Heart left ventricle (tissue), 16 donors: ENCODE measurements around the gene ASPG. TPM values are rescaled to one million over a fixed set of nuclear protein-coding genes. Genes with fewer than 3 reads are reported as not detected.

Experiments
- ATAC-seq, 4 donors: fragments of 200-7000 bp; cut with Tn5 transposase; one replicate each; pipeline ENCODE4 v1.9.1; 2020 to 2022; ENCODE audit warnings: moderate library complexity in 4 of 4, mild to moderate bottlenecking in 3 of 4, moderate number of reproducible peaks in 1 of 4
- DNase-seq, 5 donors: peaks; one replicate each; pipeline ENCODE4 v3.0.0-alpha.2; 2020
- H3K27ac ChIP-seq, 12 donors: fragments of 200-600 bp; sonication (generic) in 4 of 12; one replicate each; pipeline versions ENCODE4 v1.5.0 to v1.8.0; 2016 to 2022; ENCODE audit warnings: mild to moderate bottlenecking in 2 of 12
- H3K27me3 ChIP-seq, 9 donors: fragments of 200-600 bp; sonication (generic) in 2 of 9; one replicate each; pipeline versions ENCODE4 v1.5.1 to v1.8.0; 2016 to 2022; ENCODE audit warnings: mild to moderate bottlenecking in 3 of 9
- H3K36me3 ChIP-seq, 9 donors: fragments of 200-600 bp; sonication (generic) in 2 of 9; one replicate each; pipeline versions ENCODE4 v1.5.0 to v1.8.0; 2018 to 2022; ENCODE audit warnings: mild to moderate bottlenecking in 2 of 9
- H3K4me1 ChIP-seq, 12 donors: fragments of 200-600 bp; sonication (generic) in 4 of 12; one replicate each; pipeline versions ENCODE4 v1.5.0 to v1.8.0; 2016 to 2022; ENCODE audit warnings: mild to moderate bottlenecking in 3 of 12
- H3K4me3 ChIP-seq, 12 donors: fragments of 200-600 bp; sonication (generic) in 4 of 12; one replicate each; pipeline versions ENCODE4 v1.5.0 to v1.8.0; 2017 to 2022; ENCODE audit warnings: mild to moderate bottlenecking in 9 of 12, moderate library complexity in 4 of 12
- H3K9me3 ChIP-seq, 12 donors: fragments of 200-600 bp; sonication (generic) in 4 of 12; one replicate each; pipeline versions ENCODE4 v1.5.0 to v1.8.0; 2016 to 2022; ENCODE audit warnings: mild to moderate bottlenecking in 1 of 12
- POLR2A ChIP-seq, 2 donors: fragments of 450-650 bp; IDR thresholded peaks; one replicate each; pipeline ENCODE4 v1.6.1; 2017; ENCODE audit warnings: antibody characterized with exemption in 2 of 2, mild to moderate bottlenecking in 2 of 2, moderate library complexity in 2 of 2
- WGBS, 4 donors: extraction: QIAGEN DNeasy Blood & Tissue Kit in 2 of 4; methylation state at CpG; one replicate each; pipeline versions ENCODE4 v1.1.5 to v1.1.7; 2013 to 2018; 5-methylcytosine and 5-hydroxymethylcytosine counted together
- intact Hi-C, 10 donors: fragments of 100-400 bp; cut with DNase I; formaldehyde crosslinking; loops; one replicate each; pipeline versions ENCODE4 v1.11.1 to v1.14.2; 2022
- polyA plus RNA-seq, 2 donors: library from polyadenylated mRNA; stranded (reverse); fragments of 200-250 nt; gene quantifications; one replicate each; pipeline ENCODE4 v1.2.3, GENCODE V29; 2013
- total RNA-seq, 9 donors: library from RNA; depleted of rRNA in 2 of 9; stranded (reverse); fragments of >200 nt in 2 of 9; fragmentation: NEBNext Ultra II Directional in 3 of 9; extraction: Animal tissue kit (Norgen Biotek cat#: 25700) in 3 of 9; gene quantifications; one replicate each; pipeline versions ENCODE4 v1.1.0 to v1.2.4, GENCODE V29; 2016 to 2023
- TF ChIP-seq, protein P1 (sequence below), 12 donors: fragments of 200-600 bp; sonication (generic) in 4 of 12; IDR thresholded peaks; one replicate each; pipeline versions ENCODE4 v1.5.0 to v1.8.0; 2018 to 2022; ENCODE audit warnings: antibody characterized with exemption in 12 of 12, mild to moderate bottlenecking in 5 of 12
- donor health status: ischemic (EF 13 %, LVEDD 7.1; RV severe dilation, severe dysfunction).
- donor health status: healthy with polysubstance abuse.
- donor health status: DM: no; HTN: yes; CAD: no.
- donor health status: DM: no; HTN: no; CAD: no.
- donor health status: ischemic (EF 25% LVEDD 6.9; RV normal size, moderate dysfunction).
- donor health status: ischemic (EF 25% LVEDD 5.7; RV mildly dilated, moderate dysfunction).
- donor health status: healthy.
- donor health status: DM: yes; HTN: yes; CAD: no.
- donor health status: ischemic (EF 35%, LVEDD 5.7; RV mildly dilated, moderate dysfunction).
- donor health status: nonischemic (EF 11% LVEDD 7.7; RV severe dilation, severe dysfunction).
- donor health status: DM: yes; HTN: yes; CAD: no.
- donor health status: PGD.
- donor health status: ischemic (EF 29% LVEDD 5.4; RV normal size, mild dysfunction).
- donor health status: nonischemic (EF 23%, LVEDD 6.1; RV moderate dilation, normal function).

Gene ASPG
- total and polyA plus RNA-seq, 11 donors, result 3.2 to 54.6 (median 16.3) TPM

GRCh38 chr14:104090071-104090748, 4.7 kb downstream of the ASPG start:
- DNase-seq, result peak in 1 of 5 donors; percentile 24
- no peak for ATAC-seq
- 90 to 93% (median 92%) methylated on average over 19 to 20 of the region's 20 CpGs for WGBS, 4 donors

DNA sequence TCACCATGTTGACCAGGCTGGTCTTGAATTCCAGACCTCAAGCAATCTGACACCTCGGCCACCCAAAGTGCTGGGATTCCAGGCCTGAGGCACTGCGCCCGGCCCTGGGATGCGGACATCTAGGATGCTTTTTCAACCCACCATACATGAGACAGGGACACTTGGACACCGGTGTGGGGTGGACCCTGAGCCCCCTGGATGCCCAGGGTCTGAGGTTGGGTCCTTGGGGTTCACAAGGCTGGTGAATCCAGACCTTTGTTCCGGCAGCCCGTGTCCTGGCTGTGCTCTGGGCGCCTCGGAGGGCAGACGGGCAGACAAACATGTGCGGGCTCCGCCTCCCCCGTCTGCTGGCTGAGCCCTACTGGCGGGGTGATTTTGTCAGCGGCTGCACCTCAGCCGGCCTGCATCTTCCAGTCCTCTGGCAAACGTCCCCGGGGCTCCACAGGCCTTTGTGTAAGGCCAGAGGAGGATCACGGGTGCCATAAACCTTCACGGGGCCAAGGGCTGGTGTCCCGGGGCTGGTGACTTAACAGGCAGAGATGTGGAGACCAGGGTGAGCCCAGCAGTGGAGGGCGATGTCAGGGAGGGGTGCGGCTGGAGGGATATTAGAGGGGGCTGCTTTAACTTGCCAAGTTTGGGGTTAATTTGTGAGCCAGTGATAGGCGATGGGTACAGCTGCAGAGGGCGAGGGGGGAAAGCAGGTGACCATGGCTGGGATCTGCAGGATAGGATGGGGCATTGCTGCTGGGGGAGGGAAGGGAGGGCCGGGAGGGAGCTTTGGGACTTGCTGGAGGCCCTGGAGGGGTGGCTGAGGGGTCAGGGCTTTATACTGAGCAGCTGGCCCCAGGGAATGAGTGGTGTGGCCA, 5.8 kb downstream of the ASPG start:
- intact Hi-C loops, result loop anchor here in 2 of 10 donors (5.0 kb wide), 3 partner anchors 41 to 551 kb away; no protein-coding TSS in a partner anchor
- H3K27me3 ChIP-seq, result peaks cover 0 to 21% (median 6%) of the 10 kb centered on the region in 9 donors
- 52 to 63% (median 61%) methylated on average over 15 to 26 of the region's 26 CpGs for WGBS, 4 donors
- peak in 3 of 5 donors; percentile 59 to 65 (median 61) for DNase-seq
- peaks cover 0 to 5% (median 0%) of the 10 kb centered on the region in 12 donors for H3K9me3 ChIP-seq
- H3K27ac ChIP-seq, result no peak overlapping the region
- no peak for TF ChIP-seq POLR2A (IDR thresholded peaks at IDR 0.05)
- TF ChIP-seq, protein P1, sequence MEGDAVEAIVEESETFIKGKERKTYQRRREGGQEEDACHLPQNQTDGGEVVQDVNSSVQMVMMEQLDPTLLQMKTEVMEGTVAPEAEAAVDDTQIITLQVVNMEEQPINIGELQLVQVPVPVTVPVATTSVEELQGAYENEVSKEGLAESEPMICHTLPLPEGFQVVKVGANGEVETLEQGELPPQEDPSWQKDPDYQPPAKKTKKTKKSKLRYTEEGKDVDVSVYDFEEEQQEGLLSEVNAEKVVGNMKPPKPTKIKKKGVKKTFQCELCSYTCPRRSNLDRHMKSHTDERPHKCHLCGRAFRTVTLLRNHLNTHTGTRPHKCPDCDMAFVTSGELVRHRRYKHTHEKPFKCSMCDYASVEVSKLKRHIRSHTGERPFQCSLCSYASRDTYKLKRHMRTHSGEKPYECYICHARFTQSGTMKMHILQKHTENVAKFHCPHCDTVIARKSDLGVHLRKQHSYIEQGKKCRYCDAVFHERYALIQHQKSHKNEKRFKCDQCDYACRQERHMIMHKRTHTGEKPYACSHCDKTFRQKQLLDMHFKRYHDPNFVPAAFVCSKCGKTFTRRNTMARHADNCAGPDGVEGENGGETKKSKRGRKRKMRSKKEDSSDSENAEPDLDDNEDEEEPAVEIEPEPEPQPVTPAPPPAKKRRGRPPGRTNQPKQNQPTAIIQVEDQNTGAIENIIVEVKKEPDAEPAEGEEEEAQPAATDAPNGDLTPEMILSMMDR (IDR thresholded peaks at IDR 0.05), result no peak
- peak in 2 of 4 donors; percentile 11 to 23 for ATAC-seq
- no peak overlapping the region for H3K4me3 ChIP-seq
- no peaks in the 10 kb centered on the region for H3K36me3 ChIP-seq
- H3K4me1 ChIP-seq, result peaks cover 0 to 17% (median 0%) of the 10 kb centered on the region in 12 donors

More at GRCh38 chr14:104090071-104090748, 4.7 kb downstream of the ASPG start:
- Histone ChIP-seq H3K36me3 (no peaks in the 10 kb centered on the region), H3K4me1 (peaks cover 0 to 27% (median 1%) of the 10 kb centered on the region in 12 donors), H3K9me3 (peaks cover 0 to 5% (median 0%) of the 10 kb centered on the region in 12 donors), H3K4me3 (no peak overlapping the region), H3K27me3 (peaks cover 0 to 20% (median 13%) of the 10 kb centered on the region in 9 donors), H3K27ac (no peak overlapping the region)
- intact Hi-C loops, result loop anchor here in 2 of 10 donors (5.0 kb wide), 3 partner anchors 42 to 552 kb away; no protein-coding TSS in a partner anchor
- TF ChIP-seq POLR2A (IDR thresholded peaks at IDR 0.05), result no peak
- TF ChIP-seq, protein P1 (IDR thresholded peaks at IDR 0.05), result no peak

GRCh38 chr14:104091927-104092771, 6.6 kb downstream of the ASPG start:
- ATAC-seq (no peak), DNase-seq (peak in 3 of 5 donors; percentile 19 to 51 (median 22))
- intact Hi-C loops, result loop anchor here in 2 of 10 donors (5.0 kb wide), 3 partner anchors 40 to 550 kb away; no protein-coding TSS in a partner anchor
- peaks cover 0 to 16% (median 0%) of the 10 kb centered on the region in 9 donors for H3K27me3 ChIP-seq
- peaks cover 0 to 10% (median 0%) of the 10 kb centered on the region in 12 donors for H3K4me1 ChIP-seq
- TF ChIP-seq, protein P1 (IDR thresholded peaks at IDR 0.05), result no peak
- TF ChIP-seq POLR2A (IDR thresholded peaks at IDR 0.05), result no peak
- peaks cover 0 to 5% (median 0%) of the 10 kb centered on the region in 12 donors for H3K9me3 ChIP-seq
- H3K36me3 ChIP-seq, result no peaks in the 10 kb centered on the region
- 78 to 85% (median 82%) methylated on average over 19 to 23 of the region's 23 CpGs for WGBS, 4 donors
- no peak overlapping the region for H3K4me3 ChIP-seq
- H3K27ac ChIP-seq, result no peak overlapping the region
